LNCAP (cell line): ENCODE data around the gene GRIK4.

Experiments used
- CTCF ChIP-seq: fragments of 450-650 bp; IDR thresholded peaks from 2 replicates; pipeline ENCODE4 v1.5.1; 2017; ENCODE audit warnings: mild to moderate bottlenecking

The GRIK4 gene

GRCh38 chr11:120547811-120548681, 36.5 kb downstream of the GRIK4 start:
- TF ChIP-seq CTCF: no peak

- TF ChIP-seq CTCF: no peak
Observed at GRCh38 chr11:120548682-120549209, 37.2 kb downstream of the GRIK4 start.

- no peak for TF ChIP-seq CTCF
Observed at GRCh38 chr11:120549346-120549745, 37.8 kb downstream of the GRIK4 start.

GRCh38 chr11:120550007-120550406, 38.5 kb downstream of the GRIK4 start:
- no peak for TF ChIP-seq CTCF

- no peak for TF ChIP-seq CTCF
Observed at GRCh38 chr11:120551191-120551590, 39.6 kb downstream of the GRIK4 start.

- TF ChIP-seq CTCF: no peak
Observed at GRCh38 chr11:120554766-120555432, 43.4 kb downstream of the GRIK4 start.

- no peak for TF ChIP-seq CTCF
Observed at GRCh38 chr11:120555433-120555773, 43.9 kb downstream of the GRIK4 start.
